AG04450 (cell line): ENCODE data around the gene ACYP1. TPM values are rescaled to one million over a fixed set of nuclear protein-coding genes. Genes with fewer than 3 reads are reported as not detected.
A peak's percentile ranks its signal among the peaks of the same experiment; 100 is the strongest.

Experiments
- CTCF ChIA-PET: fragments of 300-600, 350-600 bp; formaldehyde crosslinking; extraction: SDS; loops from one replicate; lab custom pipeline; 2022; ENCODE audit warnings: antibody characterized with exemption, inconsistent platforms; lab: Charles Lee
- POLR2A ChIA-PET: fragments of 350-600 bp; formaldehyde crosslinking; extraction: SDS; loops from one replicate; lab custom pipeline; 2021; ENCODE audit warnings: antibody characterized with exemption, inconsistent platforms; lab: Yijun Ruan, JAX
- DNase-seq: peaks from one replicate; pipeline ENCODE4 v3.0.0-alpha.2; 2011; ENCODE audit warnings: low read depth, low spot score
- H3K27ac ChIP-seq: one replicate; pipeline ENCODE4 v1.5.1; 2012; ENCODE audit warnings: low read depth, low read length, control low read depth
- H3K27me3 ChIP-seq: one replicate; pipeline ENCODE4 v1.6.0; 2012; ENCODE audit warnings: low read length; ENCODE audit not compliant: control insufficient read depth, insufficient read depth
- H3K4me3 ChIP-seq: 2 replicates; pipeline ENCODE4 v1.5.1; 2011; ENCODE audit warnings: mild to moderate bottlenecking, low read depth, low read length, control low read depth
- H3K9me3 ChIP-seq: 2 replicates; pipeline ENCODE4 v1.5.1; 2012; ENCODE audit warnings: low read length; ENCODE audit not compliant: control insufficient read depth, insufficient read depth
- CTCF ChIP-seq: IDR thresholded peaks from 2 replicates; pipeline ENCODE4 v1.5.1; 2011; ENCODE audit warnings: low read depth, low read length, control low read depth, inconsistent platforms
- polyA plus RNA-seq: library from polyadenylated mRNA; depleted of rRNA; stranded (reverse); fragments of >200 nt; gene quantifications from 2 replicates; pipeline ENCODE4 v1.2.3, GENCODE V29; 2011

Gene ACYP1
- polyA plus RNA-seq, 1 experiment, result 18.4 TPM

DNA sequence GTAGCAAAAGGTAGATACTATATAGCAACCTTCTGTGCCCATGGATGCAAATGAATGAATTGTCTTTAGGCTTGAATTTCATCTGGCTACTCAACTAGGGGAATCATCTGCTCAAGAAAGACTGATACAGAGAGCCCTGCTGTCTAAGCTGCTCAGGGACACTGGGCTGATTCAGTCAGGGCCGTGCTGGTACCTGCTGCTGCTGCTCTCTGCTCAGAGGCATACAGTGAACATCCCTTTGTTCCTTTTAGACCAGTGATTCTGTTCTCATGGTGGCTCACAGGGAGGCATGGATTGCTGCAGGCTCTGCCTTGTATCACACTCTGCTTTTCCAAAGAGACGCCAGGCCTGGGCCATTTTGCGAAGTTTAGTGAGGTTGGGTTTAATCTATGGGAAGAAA, 47.0 kb downstream of the ACYP1 start:
- Histone ChIP-seq H3K4me3 (no peak overlapping the region), H3K9me3 (no peaks in the 10 kb centered on the region), H3K27ac (no peak overlapping the region), H3K27me3 (no peaks in the 10 kb centered on the region)
- no peak for TF ChIP-seq CTCF
- ChIA-PET CTCF (interaction anchor here (0.7 to 1.0 kb wide), 2 partner anchors 47 to 71 kb away, joined by 3 read pairs; partner anchors contain the start of gene ACYP1), POLR2A (no interaction called here)
- no peak for DNase-seq

GRCh38 chr14:75015496-75015895, 48.3 kb downstream of the ACYP1 start:
- Histone ChIP-seq H3K4me3 (no peak overlapping the region), H3K9me3 (no peaks in the 10 kb centered on the region), H3K27me3 (no peaks in the 10 kb centered on the region), H3K27ac (no peak overlapping the region)
- ChIA-PET POLR2A (no interaction called here), CTCF (interaction anchor here (1.0 kb wide), 1 partner anchor 73 kb away, joined by 3 read pairs; no protein-coding TSS in a partner anchor)
- no peak for DNase-seq
- no peak for TF ChIP-seq CTCF

DNA sequence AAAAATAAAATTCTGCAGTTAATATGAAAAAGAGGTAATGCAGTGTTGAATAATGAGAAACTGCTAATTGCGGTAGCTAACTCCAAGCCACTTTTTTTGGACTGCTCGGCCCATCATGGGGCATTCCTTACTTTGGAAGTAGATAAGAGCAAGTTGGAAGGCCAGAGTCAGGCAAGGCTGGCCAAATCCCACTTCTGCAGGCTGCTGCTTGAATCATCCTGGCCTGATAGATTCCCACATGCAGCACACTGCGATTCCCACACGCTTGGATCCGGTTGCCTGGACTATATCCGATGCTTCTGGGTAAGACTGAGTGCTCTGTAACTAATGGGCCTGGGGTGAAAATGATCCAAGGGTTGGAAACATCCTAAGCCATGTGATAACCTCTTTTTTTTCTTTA, 50.5 kb downstream of the ACYP1 start:
- Histone ChIP-seq H3K27ac (no peak overlapping the region), H3K9me3 (no peaks in the 10 kb centered on the region), H3K4me3 (no peak overlapping the region), H3K27me3 (no peaks in the 10 kb centered on the region)
- TF ChIP-seq CTCF, result no peak
- DNase-seq, result no peak
- ChIA-PET CTCF (interaction anchor here (1.0 to 1.4 kb wide), 3 partner anchors 10 to 108 kb away, joined by 3 to 5 read pairs (median 4); no protein-coding TSS in a partner anchor), POLR2A (no interaction called here)

- ChIA-PET POLR2A (interaction anchor here (0.5 to 0.6 kb wide), 3 partner anchors 43 to 445 kb away, joined by 3 to 7 read pairs (median 4); no protein-coding TSS in a partner anchor), CTCF (interaction anchor here (0.6 to 1.5 kb wide), 3 partner anchors 12 to 78 kb away, joined by 3 to 4 read pairs (median 3); no protein-coding TSS in a partner anchor)
- Histone ChIP-seq H3K4me3 (no peak overlapping the region; the same call in 1 of the 2 replicates), H3K27me3 (no peaks in the 10 kb centered on the region), H3K27ac (peak overlapping the region; percentile 66), H3K9me3 (no peaks in the 10 kb centered on the region)
- no peak for TF ChIP-seq CTCF
- DNase-seq, result no peak
These were observed 52.3 kb downstream of the ACYP1 start for GRCh38 chr14:75011356-75011994.

- H3K27me3 ChIP-seq, result no peaks in the 10 kb centered on the region
- DNase-seq, result no peak
- TF ChIP-seq CTCF, result no peak
- H3K27ac ChIP-seq, result no peak overlapping the region
- ChIA-PET CTCF (interaction anchor here (1.1 to 1.5 kb wide), 2 partner anchors 78 to 105 kb away, joined by 3 read pairs; no protein-coding TSS in a partner anchor), POLR2A (no interaction called here)
- H3K4me3 ChIP-seq, result no peak overlapping the region
- no peaks in the 10 kb centered on the region for H3K9me3 ChIP-seq
These were observed 53.2 kb downstream of the ACYP1 start for GRCh38 chr14:75010472-75011093.
